ENCODE data around the gene RPL41.
"Not testable (repeated sequence)": the region's sequence is repeated elsewhere in the genome, so short reads cannot be mapped to it uniquely, and the experiment has no call there.

RPL41 gene

GRCh38 chr12:56110571-56110970 is 5.9 kb upstream of the RPL41 start:
- no peak for TF ChIP-seq CTCF (IDR thresholded peaks at IDR 0.05; ENCODE audit: low read length, missing control alignments)
- DNase-seq (ENCODE audit: low read depth) = no peak
- no peak overlapping the region for H3K4me3 ChIP-seq (replicated peaks; ENCODE audit: low read depth, low read length)

GRCh38 chr12:56114084-56114483 is 2.3 kb upstream of the RPL41 start:
- H3K4me3 ChIP-seq (replicated peaks; ENCODE audit: low read depth, low read length) = no peak overlapping the region
- DNase-seq (ENCODE audit: low read depth) = no peak
- no peak for TF ChIP-seq CTCF (IDR thresholded peaks at IDR 0.05; ENCODE audit: low read length, missing control alignments)

- peak; percentile 45 for DNase-seq (ENCODE audit: low read depth)
- no peak for TF ChIP-seq CTCF (IDR thresholded peaks at IDR 0.05; ENCODE audit: low read length, missing control alignments)
- H3K4me3 ChIP-seq (replicated peaks; ENCODE audit: low read depth, low read length) = peak overlapping the region; percentile 86
Observed at GRCh38 chr12:56115329-56115728, 1.1 kb upstream of the RPL41 start.

- not testable (repeated sequence) for DNase-seq (ENCODE audit: low read depth)
- peak overlapping the region; percentile 92 for H3K4me3 ChIP-seq (replicated peaks; ENCODE audit: low read depth, low read length)
Observed at GRCh38 chr12:56117082-56117706, 761 bp downstream of the RPL41 start.

- peak within 1 kb of the TSS; percentile 92 for H3K4me3 ChIP-seq (replicated peaks; ENCODE audit: low read depth, low read length)
- peak; percentile 100 for DNase-seq (ENCODE audit: low read depth)
- peak; percentile 43 for TF ChIP-seq CTCF (IDR thresholded peaks at IDR 0.05; ENCODE audit: low read length, missing control alignments)
Observed at GRCh38 chr12:56117778-56118687, 1.6 kb downstream of the RPL41 start, which contains the start of gene ZC3H10. ZC3H10 (plus strand) TSS chr12:56118266; CDS start chr12:56120563, 2,297 bp downstream.

GRCh38 chr12:56118688-56119357 is 2.4 kb downstream of the RPL41 start:
- no peak for DNase-seq (ENCODE audit: low read depth)
- no peak for TF ChIP-seq CTCF (IDR thresholded peaks at IDR 0.05; ENCODE audit: low read length, missing control alignments)

GRCh38 chr12:56119361-56119796 is 2.9 kb downstream of the RPL41 start:
- DNase-seq (ENCODE audit: low read depth) = peak; percentile 97
- peak; percentile 82 for TF ChIP-seq CTCF (IDR thresholded peaks at IDR 0.05; ENCODE audit: low read length, missing control alignments)
- peak overlapping the region; percentile 92 for H3K4me3 ChIP-seq (replicated peaks; ENCODE audit: low read depth, low read length)

More at GRCh38 chr12:56118688-56119357, 2.4 kb downstream of the RPL41 start:
- H3K4me3 ChIP-seq (replicated peaks; ENCODE audit: low read depth, low read length) = peak overlapping the region; percentile 92
